Measurements from ENCODE around the gene EIF4EBP2. TPM values are rescaled to one million over a fixed set of nuclear protein-coding genes. Genes with fewer than 3 reads are reported as not detected.

Gene EIF4EBP2
- total RNA-seq, 1 donor from 2014 or later: 146 TPM

GRCh38 chr10:70363971-70364771 lies 39.8 kb upstream of the EIF4EBP2 start:
- peak; percentile 86 for DNase-seq (ENCODE audit: low spot score)
- H3K4me3 Mint-ChIP-seq (ENCODE audit: unreplicated experiment): no peak overlapping the region

GRCh38 chr10:70364772-70365091 lies 39.2 kb upstream of the EIF4EBP2 start:
- no peaks in the 10 kb centered on the region for H3K9me3 Mint-ChIP-seq (ENCODE audit: unreplicated experiment)
- no peaks in the 10 kb centered on the region for H3K27me3 Mint-ChIP-seq (ENCODE audit: unreplicated experiment)
- H3K4me1 Mint-ChIP-seq (ENCODE audit: unreplicated experiment): no peaks in the 10 kb centered on the region
- H3K27ac Mint-ChIP-seq (ENCODE audit: unreplicated experiment): no peak overlapping the region
- peak overlapping the region; percentile 37 for H3K4me3 Mint-ChIP-seq (ENCODE audit: unreplicated experiment)
- no peak for DNase-seq (ENCODE audit: low spot score)
- H3K36me3 Mint-ChIP-seq (ENCODE audit: low read depth, unreplicated experiment): no peaks in the 10 kb centered on the region
- TF ChIP-seq, protein P1, sequence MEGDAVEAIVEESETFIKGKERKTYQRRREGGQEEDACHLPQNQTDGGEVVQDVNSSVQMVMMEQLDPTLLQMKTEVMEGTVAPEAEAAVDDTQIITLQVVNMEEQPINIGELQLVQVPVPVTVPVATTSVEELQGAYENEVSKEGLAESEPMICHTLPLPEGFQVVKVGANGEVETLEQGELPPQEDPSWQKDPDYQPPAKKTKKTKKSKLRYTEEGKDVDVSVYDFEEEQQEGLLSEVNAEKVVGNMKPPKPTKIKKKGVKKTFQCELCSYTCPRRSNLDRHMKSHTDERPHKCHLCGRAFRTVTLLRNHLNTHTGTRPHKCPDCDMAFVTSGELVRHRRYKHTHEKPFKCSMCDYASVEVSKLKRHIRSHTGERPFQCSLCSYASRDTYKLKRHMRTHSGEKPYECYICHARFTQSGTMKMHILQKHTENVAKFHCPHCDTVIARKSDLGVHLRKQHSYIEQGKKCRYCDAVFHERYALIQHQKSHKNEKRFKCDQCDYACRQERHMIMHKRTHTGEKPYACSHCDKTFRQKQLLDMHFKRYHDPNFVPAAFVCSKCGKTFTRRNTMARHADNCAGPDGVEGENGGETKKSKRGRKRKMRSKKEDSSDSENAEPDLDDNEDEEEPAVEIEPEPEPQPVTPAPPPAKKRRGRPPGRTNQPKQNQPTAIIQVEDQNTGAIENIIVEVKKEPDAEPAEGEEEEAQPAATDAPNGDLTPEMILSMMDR (IDR thresholded peaks at IDR 0.05; ENCODE audit: unreplicated experiment): no peak

More at GRCh38 chr10:70363971-70364771, 39.8 kb upstream of the EIF4EBP2 start:
- Mint-ChIP-seq H3K27me3 (ENCODE audit: unreplicated experiment) (no peaks in the 10 kb centered on the region), H3K9me3 (ENCODE audit: unreplicated experiment) (no peaks in the 10 kb centered on the region), H3K4me1 (ENCODE audit: unreplicated experiment) (no peaks in the 10 kb centered on the region), H3K36me3 (ENCODE audit: low read depth, unreplicated experiment) (no peaks in the 10 kb centered on the region), H3K27ac (ENCODE audit: unreplicated experiment) (no peak overlapping the region)
- TF ChIP-seq, protein P1 (IDR thresholded peaks at IDR 0.05; ENCODE audit: unreplicated experiment): peak; percentile 79

DNA sequence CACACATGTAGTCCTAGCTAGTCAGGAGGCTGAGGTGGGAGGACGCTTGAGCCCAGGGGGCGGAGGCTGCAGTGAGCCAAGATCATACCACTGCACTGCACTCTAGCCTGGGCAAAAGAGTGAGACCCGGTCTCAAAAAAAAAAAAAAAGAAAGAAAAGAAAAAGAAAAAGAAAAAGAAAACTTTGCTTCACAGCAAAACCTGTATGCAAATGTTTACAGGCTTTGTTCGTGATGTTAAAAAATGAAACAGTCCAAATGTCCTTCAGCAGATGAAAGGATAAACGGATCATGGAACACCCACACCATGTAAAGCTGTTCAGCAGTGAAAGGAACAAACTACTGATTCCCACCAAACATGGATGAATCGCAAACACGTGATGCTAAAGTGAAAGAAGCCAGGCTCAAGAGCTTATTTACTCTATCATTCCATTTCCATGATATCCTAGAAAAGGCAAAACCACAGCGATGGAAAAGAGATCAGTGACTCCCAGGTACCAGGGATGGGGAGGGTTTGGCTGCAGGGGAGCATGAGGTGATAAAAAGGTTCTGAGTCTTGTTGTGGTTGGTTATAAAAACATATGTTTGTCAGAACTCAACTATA lies 36.6 kb upstream of the EIF4EBP2 start:
- TF ChIP-seq, protein P1 (IDR thresholded peaks at IDR 0.05; ENCODE audit: unreplicated experiment): no peak
- Mint-ChIP-seq H3K27ac (ENCODE audit: unreplicated experiment) (no peak overlapping the region), H3K4me3 (ENCODE audit: unreplicated experiment) (no peak overlapping the region), H3K36me3 (ENCODE audit: low read depth, unreplicated experiment) (no peaks in the 10 kb centered on the region), H3K4me1 (ENCODE audit: unreplicated experiment) (no peaks in the 10 kb centered on the region), H3K9me3 (ENCODE audit: unreplicated experiment) (no peaks in the 10 kb centered on the region), H3K27me3 (ENCODE audit: unreplicated experiment) (no peaks in the 10 kb centered on the region)
- DNase-seq (ENCODE audit: low spot score): no peak

DNA sequence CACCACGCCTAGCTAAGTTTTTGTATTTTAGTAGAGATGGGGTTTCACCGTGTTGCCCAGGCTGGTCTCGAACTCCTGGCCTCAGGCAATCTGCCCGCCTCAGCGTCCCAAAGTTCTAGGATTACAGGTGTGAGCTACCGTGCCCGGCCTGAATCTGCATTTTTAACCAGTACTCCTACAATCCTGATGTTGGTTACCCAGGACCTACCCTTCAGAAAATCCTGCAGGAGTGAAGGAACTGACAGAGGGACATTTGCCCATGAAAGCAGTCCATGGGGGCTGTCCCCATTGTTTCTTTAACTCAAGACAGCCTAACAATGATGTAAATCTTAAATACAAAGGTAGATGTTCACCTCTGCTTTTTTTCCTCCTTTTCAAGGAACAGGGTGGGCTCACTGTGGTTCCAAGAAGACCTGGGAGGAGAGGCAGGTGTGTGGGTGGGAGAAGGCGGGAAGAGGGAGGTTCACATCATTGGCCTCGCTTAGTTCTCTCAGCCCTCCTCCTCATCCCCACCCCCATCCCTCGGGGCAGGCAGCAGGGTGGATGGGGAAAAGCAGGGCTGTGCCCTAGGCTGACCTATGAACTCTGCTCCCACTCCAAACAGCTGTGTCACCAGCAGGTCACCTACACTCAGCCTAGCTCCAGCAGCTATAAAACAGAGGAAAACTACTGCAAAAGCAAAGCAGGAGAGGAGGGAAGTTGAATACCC lies 35.0 kb upstream of the EIF4EBP2 start:
- H3K9me3 Mint-ChIP-seq (ENCODE audit: unreplicated experiment): no peaks in the 10 kb centered on the region
- TF ChIP-seq, protein P1 (IDR thresholded peaks at IDR 0.05; ENCODE audit: unreplicated experiment): no peak
- H3K27me3 Mint-ChIP-seq (ENCODE audit: unreplicated experiment): no peaks in the 10 kb centered on the region
- DNase-seq (ENCODE audit: low spot score): no peak
- H3K27ac Mint-ChIP-seq (ENCODE audit: unreplicated experiment): no peak overlapping the region
- H3K4me1 Mint-ChIP-seq (ENCODE audit: unreplicated experiment): no peaks in the 10 kb centered on the region
- H3K4me3 Mint-ChIP-seq (ENCODE audit: unreplicated experiment): no peak overlapping the region
- no peaks in the 10 kb centered on the region for H3K36me3 Mint-ChIP-seq (ENCODE audit: low read depth, unreplicated experiment)
